Glomerular endothelial cell (primary cell): ENCODE results near the gene CRTC1. TPM values are rescaled to one million over a fixed set of nuclear protein-coding genes. Genes with fewer than 3 reads are reported as not detected.
"Not testable (repeated sequence)": the region's sequence is repeated elsewhere in the genome, so short reads cannot be mapped to it uniquely, and the experiment has no call there.

ENCODE experiments used
- DNase-seq: peaks from one replicate; pipeline ENCODE4 v3.0.0-alpha.2; 2011; ENCODE audit warnings: low read depth, low spot score; ENCODE audit errors: extremely low read depth
- total RNA-seq: library from RNA; depleted of rRNA; stranded (reverse); fragments of >200 nt; gene quantifications from 2 replicates; pipeline ENCODE4 v1.2.3, GENCODE V29; 2015

CRTC1 gene
- total RNA-seq, 1 donor from 2014 or later, result 4.7 TPM

DNA sequence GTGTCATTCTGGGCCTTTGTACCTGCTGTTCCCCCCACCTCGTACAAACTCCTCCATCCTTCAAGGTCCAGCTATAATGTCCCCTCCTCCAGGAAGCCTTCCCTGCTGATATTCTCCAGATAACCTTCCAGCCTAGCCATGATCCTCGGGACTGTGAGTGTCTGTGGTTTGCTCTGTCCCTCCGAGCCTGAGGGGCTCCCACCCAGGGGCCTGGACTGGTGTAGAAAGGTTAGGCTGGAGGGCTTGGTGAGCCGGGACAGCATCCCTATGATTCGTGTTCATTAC, 110.5 kb downstream of the CRTC1 start:
- DNase-seq, result no peak

DNA sequence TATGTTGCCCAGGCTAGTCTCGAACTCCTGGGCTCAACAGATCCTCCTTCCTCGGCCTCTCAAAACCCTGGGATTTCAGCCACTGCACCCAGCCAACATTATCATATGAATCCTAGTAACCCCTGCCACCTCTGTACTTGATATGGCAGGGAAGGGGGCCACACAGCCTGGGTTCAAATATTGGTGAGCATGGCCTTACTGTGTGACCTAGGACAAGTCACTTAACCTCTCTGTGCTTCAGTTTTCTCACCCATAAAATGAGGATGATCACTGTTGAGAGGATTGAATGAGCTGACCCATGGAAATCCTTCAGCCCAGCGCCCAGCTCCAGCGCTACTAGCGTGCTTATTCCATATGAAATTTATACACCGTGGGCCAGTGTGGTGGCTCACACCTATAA, 111.2 kb downstream of the CRTC1 start:
- no peak for DNase-seq

DNA sequence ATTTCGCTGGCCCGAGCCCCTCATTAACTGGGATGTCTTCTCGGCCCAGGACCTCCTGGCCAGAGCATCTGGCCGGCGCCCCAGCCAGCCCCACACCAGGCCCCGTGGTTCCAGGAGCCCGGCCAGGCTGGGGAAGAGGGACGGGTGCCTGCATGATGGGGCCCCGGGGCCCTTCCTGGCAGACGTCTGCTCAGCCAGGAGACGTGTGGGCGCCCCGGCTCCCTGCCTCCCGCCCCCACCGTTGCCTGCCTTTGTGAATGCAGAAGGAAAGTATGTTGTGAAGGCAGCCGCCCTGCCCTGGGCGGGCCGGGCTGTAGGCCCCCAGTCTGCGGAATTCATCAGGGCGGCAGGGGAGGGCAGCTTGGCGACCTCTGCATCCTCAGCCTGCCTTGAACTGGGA, 112.1 kb downstream of the CRTC1 start:
- DNase-seq, result no peak

DNA sequence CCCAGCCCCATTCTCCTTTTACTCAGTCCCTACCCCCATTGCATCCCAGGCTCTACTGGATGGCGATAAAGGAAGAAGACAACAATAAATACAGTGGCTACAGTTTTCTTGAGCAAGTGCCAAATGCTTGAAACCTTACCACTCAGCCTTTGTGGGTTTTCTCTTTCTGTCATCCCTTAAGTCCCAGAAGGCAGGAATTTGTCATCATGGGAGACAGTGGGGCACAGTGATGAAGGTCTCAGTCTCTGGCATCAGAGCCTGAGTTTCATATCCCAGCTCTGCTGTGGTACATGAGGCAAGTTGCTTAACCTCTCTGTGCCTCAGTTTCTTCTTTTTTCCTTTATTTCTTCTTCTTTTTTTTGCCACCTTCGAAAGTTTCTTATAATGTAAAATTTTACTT, 112.8 kb downstream of the CRTC1 start:
- no peak for DNase-seq

DNA sequence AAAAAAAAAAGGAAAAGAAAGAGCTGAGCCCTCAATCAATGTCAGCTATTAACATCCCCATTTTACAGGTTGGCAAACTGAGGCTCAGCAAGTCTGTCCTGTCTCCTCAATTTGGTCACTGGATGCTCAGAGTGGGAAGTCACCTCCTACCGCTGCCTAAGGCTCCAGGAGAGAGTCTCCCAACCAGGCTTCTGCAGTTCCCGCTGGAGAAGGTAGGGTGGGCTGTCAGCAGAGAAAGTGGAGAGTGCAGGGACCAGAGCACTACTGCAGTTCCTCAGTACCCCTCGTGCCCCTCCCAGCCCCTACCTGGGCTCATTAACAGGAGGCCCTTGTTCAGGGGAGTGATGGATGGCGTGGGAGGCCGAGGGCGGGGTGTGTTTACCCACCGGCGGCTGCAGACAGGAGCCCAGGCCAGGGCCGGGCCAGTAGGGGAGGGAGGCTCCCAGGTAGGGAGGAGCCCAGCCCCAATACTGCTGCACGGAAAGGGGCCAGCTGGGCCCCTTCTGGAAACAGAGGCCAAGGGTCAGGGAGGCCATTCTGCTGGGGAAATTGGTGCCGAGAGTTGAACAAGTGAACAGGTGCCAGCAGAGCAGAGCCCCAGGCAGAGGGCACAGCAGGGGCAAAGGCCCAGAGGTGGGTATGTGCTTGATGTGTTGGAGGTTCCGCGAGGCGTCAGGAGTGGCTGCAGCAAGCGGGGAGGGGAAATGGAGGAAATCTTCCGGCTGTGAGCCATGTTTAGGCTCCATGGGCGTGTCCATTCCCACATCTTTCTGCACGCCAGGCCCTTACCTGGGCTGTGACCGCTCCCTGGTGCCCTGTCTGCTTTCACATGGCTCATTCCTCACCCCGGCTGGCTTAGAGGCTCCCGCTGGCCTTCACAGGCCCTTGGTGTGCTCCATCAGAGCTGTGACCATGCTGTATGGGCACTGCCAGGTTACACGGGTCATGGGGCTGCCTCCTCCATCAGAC, 115.2 kb downstream of the CRTC1 start:
- no peak for DNase-seq

DNA sequence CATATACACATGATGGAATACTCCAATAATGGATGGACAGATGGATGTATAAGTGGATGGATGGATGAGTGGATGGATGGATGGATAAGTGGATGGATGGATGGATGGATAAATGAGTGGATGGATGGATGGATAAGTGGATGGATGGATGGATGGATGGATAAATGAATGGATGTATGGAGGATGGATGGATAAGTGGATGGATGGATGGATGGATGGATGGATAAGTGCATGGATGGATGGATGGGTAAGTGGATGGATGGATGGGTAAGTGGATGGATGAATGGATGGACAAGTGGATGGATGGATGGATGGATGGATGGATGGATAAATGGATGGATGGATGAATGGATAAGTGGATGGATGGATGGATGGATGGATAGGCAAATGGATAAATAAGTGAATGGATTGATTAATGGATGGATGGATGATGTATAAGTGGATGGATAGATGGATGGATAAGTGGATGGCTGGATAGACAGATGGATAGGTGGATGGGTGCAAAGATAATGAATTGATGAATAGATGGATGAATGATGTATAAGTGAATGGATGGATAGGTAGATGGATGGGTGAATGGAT, 116.0 kb downstream of the CRTC1 start:
- no peak for DNase-seq

DNA sequence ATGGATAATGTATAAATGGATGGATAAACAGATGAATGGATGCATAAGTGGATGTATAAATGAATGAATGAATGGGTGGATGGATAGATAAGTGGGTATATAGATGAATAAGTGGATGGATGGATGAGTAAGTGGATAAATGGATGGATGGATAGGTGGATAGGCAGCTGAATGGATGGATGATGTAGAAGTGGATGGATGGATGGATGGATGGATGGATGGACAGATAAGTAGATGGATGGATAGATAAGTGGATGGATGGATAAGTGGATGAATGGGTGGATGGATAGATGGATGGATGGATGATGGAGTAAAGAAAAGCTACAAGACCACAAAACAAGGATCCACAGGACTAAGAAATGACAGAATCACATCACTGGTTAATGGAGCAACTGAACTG, 116.6 kb downstream of the CRTC1 start:
- DNase-seq, result no peak

DNA sequence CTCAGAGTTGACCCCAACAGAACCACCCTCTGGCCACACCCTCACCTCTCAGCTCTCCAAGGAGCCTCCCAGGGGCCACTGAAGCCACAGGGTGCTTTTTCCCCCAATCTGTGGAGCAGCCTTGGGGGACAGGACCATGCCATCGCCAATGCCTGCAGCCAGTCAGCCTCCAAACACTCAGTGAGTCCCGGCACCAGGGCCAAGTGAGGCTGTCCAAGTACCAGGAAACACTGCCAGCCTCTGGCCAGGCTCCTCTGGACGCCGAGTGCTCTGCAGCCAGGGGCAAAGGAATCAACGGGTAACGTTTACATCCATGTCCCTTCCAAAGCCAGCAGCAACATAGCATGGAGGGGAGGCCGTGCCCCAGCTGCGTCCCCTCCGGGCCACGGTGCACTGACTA, 117.2 kb downstream of the CRTC1 start:
- DNase-seq, result no peak

DNA sequence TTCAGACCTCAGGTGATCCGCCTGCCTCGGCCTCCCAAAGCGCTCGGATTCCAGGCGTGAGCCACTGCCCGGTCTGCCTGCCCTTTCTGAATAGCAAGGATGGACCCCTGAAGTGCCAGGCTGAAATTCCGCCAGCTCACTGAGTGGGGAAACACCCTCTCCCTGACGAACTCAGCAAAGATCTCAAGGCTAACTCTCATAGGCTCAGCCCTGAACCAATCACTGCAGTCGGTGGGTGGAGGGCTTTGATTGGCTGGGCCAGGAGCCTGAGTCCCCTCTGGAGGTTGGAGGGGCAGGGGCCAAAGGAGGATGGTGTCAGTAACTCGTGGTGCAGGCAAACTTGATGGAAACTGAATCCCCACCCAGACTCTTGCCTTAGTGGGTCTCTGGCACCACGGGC, 118.9 kb downstream of the CRTC1 start:
- DNase-seq, result no peak

DNA sequence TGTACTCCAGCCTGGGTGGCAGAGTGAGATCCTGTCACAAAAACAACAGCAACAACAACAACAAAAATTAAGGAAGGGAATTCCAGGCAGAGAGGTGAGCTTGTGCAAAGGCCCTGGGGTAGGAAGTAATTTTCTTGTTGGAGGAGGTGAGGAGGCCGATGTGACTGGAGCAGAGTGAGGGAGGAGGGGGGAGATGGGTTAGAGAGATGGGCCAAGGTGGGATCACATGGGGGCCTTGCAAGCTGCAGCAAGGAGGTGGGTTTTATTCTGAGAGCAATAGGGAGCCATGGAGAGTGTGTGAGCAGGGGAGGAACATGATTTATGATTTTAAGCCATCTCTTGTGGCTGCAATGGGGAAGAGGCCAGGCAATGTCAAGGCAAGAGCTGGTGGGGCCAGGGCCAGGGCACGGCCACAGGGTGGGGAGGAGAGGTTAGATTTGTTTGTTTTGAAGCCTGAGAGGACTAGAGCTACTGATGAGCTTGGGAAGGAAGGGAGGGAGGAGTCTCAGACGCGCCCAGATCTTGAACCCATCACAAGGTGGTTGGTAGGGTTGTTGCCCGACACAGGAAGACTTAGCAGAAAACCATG, 120.2 kb downstream of the CRTC1 start:
- no peak for DNase-seq

DNA sequence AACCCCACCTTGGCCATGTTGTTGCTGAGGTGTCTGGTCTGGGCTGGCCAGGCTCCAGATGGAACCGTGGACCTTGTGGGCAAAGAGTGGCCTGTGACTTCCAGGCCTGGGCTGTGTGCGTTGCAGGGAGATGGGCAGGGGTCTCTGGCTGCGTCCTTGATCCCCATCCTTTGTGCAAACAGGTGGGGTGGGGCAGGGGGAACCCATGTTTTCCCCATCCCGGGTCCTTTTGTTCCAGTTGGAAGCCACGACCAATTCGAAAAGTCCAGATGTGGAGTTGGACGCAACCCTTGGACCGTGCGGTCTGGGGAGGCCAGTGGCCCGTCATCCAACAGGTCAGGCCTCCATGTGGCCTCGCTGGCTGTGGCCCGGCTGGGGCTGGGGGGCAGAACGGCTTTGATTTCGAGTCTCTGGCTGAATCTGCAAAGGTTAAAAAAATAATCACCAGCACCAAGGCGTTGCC, 120.7 kb downstream of the CRTC1 start:
- DNase-seq, result no peak

DNA sequence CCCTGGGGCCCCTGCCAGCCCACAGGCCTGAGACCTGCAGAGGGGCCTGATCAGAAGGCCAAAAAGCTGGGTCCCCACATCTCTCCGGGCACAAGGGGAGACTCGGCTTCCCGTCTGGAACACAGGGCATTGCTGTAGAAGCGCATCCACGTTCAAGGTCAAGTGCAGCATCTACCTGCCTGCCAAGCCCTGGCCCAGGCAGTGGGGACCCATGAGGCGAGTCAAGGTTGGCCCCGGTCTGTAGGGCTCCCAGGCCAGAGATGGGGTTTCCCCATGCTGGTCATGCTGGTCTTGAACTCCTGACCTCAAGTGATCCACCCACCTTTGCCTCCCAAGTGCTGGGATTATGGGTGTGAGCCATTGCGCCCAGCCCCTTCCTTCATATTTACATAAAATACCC, 121.2 kb downstream of the CRTC1 start:
- no peak for DNase-seq

DNA sequence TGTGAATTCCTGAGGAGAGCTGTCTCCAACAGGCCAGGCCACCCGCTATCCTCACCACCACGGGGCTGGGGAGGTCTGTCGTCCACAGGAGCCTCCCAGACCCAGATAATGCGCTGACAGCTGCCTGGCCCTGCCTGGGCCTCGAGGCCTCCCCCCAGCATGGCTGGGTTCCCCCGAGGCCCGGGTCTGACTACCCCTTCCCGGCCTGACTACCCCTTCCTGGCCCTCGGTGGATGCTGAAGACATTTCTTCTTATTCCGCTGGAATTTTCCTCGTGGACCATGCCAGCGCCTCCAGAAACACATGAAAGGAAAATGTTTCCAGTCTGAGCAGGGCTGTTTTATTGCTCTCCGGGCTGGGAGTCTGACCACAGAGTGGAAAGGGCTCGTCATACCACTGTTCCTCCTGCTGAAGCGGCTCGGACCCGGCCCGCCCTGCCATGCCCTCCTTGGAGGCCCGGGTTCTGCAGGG, 124.4 kb downstream of the CRTC1 start:
- no peak for DNase-seq

DNA sequence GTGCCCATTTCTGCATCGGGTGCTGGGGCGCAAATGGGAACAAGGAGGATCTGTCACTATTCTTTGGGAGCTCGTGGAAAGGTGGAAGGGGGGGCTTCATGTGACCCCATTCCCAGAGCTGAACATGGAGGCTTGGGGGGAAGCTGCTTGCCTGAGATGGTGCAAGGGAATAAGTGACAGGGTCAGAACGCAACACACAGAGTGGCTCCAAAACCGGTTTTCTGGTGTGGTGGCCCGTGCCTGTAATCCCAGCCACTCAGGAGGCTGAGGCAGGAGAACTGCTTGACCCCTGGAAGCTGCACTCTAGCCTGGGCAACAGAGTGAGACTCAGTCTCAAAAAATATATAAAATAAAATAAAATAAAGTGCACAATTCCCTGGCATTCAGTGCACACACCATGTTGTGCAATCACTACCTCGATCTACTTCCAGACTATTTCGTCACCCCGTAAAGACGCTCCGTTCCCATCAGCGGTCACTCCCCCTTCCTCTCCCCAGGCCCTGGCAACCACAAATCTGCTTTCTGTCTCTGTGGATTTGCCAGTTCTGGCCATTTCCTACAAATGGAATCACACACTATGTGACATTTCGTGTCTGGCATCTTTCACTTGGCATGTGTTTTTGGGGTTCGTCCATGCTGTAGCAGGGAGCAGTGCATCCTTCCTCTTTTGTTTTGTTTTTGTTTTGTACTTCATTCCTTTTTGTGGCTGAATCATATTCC, 125.8 kb downstream of the CRTC1 start:
- DNase-seq, result no peak

DNA sequence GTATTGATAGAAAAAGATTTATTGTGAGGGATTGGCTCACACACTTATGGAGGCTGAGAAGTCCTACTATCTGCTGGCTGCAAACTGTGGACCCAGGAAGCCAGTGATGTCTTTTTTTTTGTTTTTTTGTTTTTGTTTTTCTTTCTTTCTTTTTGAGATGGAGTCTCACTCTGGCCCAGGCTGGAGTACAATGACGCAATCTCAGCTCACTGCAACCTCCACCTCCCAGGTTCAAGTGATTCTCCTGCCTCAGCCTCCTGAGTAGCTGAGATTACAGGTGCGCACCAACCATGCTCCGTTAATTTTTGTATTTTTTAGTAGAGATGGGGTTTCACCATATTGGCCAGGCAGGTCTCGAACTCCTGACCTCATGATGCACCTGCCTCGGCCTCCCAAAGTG, 128.2 kb downstream of the CRTC1 start:
- not testable (repeated sequence) for DNase-seq

DNA sequence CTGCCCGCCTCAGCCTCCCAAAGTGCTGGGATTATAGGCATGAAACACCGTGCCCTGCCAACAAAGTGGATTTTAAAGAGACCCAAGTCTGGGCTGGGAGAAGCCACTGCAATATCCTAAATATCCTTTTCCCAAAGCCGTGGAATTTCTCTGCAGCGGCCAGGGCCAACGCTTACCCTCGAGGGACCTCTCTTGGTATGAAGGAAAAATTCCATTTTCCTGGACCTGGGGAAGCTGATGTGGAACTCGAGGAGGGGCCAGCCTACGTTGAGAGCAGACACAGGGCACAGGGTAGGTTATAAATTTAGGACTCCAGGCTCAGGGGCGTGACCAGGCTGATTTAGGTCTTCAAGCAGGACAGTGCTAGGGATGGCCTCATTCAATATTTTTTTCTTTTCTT, 130.6 kb downstream of the CRTC1 start:
- no peak for DNase-seq

DNA sequence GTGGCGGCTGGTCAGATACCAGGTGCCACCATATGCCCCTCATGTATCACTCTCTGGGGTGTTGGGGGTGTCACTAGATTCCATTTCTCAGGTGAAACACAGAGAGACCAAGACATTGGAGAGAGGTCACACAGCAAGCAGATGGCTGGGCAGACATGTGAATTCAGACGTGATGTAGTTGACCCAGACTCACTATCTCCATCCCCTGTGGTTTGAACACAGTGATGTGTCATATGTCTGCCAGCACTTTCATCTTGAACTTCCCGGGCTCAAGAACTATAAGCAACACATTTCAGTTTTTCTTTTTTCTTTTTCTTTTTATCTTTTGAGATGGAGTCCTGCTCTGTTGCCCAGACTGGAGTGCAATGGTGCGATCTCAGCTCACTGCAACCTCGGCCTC, 132.2 kb downstream of the CRTC1 start:
- DNase-seq, result no peak

DNA sequence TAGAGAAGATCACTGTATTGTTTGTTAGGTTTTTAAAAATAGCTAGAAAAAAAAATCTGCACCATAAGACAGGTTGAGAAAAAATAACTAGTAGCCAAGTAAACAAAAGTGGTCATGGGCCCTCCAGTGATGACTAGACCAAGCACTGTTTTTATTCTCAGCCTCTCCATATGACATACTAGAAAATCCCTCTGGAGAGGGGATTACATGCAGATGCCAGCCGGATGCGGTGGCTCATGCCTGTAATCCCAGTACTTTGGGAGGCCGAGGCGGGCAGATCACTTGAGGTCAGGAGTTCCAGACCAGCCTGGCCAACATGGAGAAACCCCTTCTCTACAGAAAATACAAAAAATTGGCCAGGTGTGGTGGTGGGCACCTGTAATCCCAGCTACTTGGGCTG, 133.2 kb downstream of the CRTC1 start:
- DNase-seq, result not testable (repeated sequence)

DNA sequence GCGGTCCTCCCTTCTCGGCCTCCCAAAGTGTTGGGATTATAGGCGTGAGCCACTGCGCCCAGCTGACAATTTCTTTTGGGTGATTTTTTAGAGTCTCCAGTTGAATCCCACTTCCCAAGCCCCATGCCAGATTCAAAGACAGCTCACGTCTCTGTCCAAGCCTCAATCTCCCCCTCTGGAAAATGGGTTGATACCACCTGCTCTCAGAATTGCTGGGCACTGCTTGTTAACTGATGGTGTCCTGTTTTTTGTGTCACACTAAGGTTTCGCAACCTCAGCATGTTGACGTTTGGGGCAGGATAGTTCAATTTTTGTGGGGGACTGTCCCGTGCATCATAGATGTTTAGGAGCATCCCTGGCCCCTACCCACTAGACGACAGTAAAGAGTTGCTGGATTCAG, 134.1 kb downstream of the CRTC1 start:
- no peak for DNase-seq

DNA sequence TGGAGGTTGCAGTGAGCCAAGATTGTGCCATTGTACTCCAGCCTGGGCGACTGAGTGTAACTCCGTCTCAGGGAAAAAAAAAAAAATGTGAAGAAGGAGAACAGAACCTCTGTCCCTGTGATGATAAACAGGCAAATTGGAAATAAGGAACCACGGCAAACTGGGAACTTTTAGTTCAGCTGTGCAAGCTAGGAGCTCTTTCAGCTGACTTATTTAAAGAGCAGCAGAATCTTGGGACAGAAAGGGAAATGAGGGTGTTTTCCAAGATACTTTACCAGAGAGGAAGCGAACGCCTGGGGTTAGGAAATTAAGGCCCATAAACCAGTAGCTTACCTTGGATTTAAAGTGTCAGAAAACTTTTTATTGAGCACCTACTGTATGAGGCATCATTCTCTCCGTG, 145.3 kb downstream of the CRTC1 start:
- no peak for DNase-seq

DNA sequence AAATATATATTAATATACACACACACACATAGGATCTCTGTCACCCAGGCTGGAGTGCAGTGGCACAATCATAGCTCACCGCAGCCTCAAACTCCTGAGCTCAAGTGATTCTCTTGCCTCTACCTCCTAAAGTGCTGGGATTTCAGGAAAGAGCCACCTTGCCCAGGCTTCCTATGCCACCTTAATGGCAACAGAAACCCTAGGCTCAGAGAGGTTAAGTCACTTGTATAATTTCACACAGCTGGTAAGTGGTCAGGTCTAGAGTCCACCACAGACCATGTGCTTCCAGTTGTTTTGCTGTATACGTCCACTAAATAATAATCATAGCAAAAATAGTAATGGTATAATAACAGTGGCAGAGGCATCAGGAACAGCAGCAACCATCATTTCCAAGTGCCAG, 147.0 kb downstream of the CRTC1 start:
- DNase-seq, result no peak
